ENCODE measurements around the gene DEDD2. TPM values are rescaled to one million over a fixed set of nuclear protein-coding genes. Genes with fewer than 3 reads are reported as not detected.

The DEDD2 gene
- polyA plus RNA-seq, 3 donors, result 125 to 141 (median 133) TPM

DNA sequence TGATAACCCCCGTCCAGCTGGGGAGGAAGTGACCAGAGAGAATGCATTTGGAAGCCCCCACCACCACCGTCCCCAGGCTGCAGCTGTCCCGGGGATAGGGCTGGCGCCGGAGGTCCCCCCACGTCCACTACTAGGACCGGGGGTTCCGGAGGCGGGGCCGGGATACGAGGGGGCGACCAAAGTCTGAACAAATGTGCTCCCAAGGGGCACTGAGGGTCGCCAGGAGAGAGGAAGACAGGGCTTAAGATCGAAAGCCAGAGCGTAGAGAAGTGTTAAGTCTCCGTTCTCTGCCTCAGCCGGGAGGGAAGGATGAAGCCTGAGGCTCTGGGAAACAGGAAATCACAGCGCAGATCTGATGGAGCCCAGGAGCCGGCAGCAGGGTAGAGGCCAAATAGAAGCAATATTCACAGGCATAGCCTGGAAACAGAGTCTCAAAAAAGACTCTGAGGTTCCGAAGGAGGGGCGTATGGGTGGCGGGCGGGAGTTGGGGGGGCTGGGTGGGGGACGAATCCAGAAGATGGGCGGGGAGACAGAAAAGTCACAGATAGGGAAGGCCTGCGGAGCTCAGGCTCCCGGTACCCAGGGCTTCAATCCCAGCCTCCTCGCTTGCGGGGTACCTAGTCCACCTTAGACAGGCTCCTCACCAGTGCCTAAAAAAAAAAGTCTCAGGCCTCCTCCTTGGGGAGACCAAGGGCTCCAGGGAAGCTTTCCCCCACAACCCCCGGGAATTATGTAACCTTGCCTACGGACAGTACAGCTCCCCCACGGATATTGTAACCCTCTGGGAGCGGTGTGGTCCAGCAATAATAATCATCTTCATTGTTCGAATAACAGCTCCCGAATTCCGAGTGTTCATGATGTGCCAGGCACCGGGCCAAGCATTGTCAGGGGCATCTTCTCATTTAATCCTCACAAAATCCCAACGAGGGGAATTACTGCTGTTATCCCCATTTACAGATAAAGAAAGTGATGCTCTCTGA, 38.6 kb upstream of the DEDD2 start:
- H3K9ac ChIP-seq (ENCODE audit: insufficient read depth, low read length, poor library complexity, severe bottlenecking), result peak overlapping the region; percentile 33
- Mint-ChIP-seq H3K4me3 (peak overlapping the region; percentile 84 to 93), H3K27me3 (ENCODE audit: low read depth in 3 of 3) (peaks cover 15 to 33% (median 24%) of the 10 kb centered on the region in 3 donors), H3K9me3 (peaks cover 0 to 2% (median 0%) of the 10 kb centered on the region in 7 donors), H3K27ac (peak overlapping the region in 6 of 7 donors; percentile 37 to 83 (median 73)), H3K36me3 (peaks cover 4% of the 10 kb centered on the region in 2 donors), H3K4me1 (peaks cover 32% of the 10 kb centered on the region)
- 20% methylated on average over 22 of the region's 38 CpGs for WGBS (ENCODE audit: insufficient coverage)
- no peaks in the 10 kb centered on the region for H3K36me3 ChIP-seq (replicated peaks in 1 of 2; ENCODE audit: control insufficient read depth in 1 of 2, insufficient read depth in 2 of 2, low read length in 2 of 2)
- peaks cover 33% of the 10 kb centered on the region for H3K79me2 ChIP-seq (ENCODE audit: insufficient read depth, low read length)
- H3K4me2 ChIP-seq (replicated peaks; ENCODE audit: extremely low read depth, low read length, poor library complexity, severe bottlenecking), result peak overlapping the region; percentile 92
- DNase-seq, result peak in 2 of 3 donors; percentile 26 to 39
- H3K27ac ChIP-seq (ENCODE audit: low read depth in 1 of 2, low read length in 2 of 2), result no peak overlapping the region
- TF ChIP-seq, protein P1, sequence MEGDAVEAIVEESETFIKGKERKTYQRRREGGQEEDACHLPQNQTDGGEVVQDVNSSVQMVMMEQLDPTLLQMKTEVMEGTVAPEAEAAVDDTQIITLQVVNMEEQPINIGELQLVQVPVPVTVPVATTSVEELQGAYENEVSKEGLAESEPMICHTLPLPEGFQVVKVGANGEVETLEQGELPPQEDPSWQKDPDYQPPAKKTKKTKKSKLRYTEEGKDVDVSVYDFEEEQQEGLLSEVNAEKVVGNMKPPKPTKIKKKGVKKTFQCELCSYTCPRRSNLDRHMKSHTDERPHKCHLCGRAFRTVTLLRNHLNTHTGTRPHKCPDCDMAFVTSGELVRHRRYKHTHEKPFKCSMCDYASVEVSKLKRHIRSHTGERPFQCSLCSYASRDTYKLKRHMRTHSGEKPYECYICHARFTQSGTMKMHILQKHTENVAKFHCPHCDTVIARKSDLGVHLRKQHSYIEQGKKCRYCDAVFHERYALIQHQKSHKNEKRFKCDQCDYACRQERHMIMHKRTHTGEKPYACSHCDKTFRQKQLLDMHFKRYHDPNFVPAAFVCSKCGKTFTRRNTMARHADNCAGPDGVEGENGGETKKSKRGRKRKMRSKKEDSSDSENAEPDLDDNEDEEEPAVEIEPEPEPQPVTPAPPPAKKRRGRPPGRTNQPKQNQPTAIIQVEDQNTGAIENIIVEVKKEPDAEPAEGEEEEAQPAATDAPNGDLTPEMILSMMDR (IDR thresholded peaks at IDR 0.05), result no peak
- H4K20me1 ChIP-seq (ENCODE audit: insufficient read depth, low read length), result peaks cover 27% of the 10 kb centered on the region
- peak overlapping the region; percentile 43 to 99 (median 47) for H3K4me3 ChIP-seq (replicated peaks in 1 of 3; ENCODE audit: low read depth in 2 of 3, low read length in 3 of 3)
- intact Hi-C loops (cut with micrococcal nuclease), result loop anchor here (2.0 kb wide), 1 partner anchor 13 kb away; the partner anchor contains the start of gene CIC (in 2 of the 2)
- peaks cover 34 to 39% of the 10 kb centered on the region in 2 donors for H3K4me1 ChIP-seq (ENCODE audit: control insufficient read depth in 1 of 2, insufficient read depth in 2 of 2, low read length in 2 of 2)
- H3K9me3 ChIP-seq (replicated peaks in 1 of 2; ENCODE audit: control insufficient read depth in 1 of 2, insufficient read depth in 1 of 2, low read length in 2 of 2), result no peaks in the 10 kb centered on the region
- peaks cover 3 to 14% of the 10 kb centered on the region in 2 donors for H3K27me3 ChIP-seq (ENCODE audit: control insufficient read depth in 2 of 2, insufficient read depth in 2 of 2, low read length in 2 of 2)
- H2AFZ ChIP-seq (ENCODE audit: insufficient read depth, low read depth, low read length, poor library complexity, severe bottlenecking), result peak overlapping the region; percentile 77
